ENCODE results near the gene OR5P2. TPM values are rescaled to one million over a fixed set of nuclear protein-coding genes. Genes with fewer than 3 reads are reported as not detected.
"Not testable (repeated sequence)": the region's sequence is repeated elsewhere in the genome, so short reads cannot be mapped to it uniquely, and the experiment has no call there.

Gene OR5P2
- total and polyA plus RNA-seq, 4 donors = 0.83 to 17.3 TPM; not detected in 2

GRCh38 chr11:7826324-7826723 is 29.6 kb upstream of the OR5P2 start:
- WGBS, 2 donors = 59 to 68% methylated on average over 3 of the region's 3 CpGs
- no peak for TF ChIP-seq CTCF (IDR thresholded peaks at IDR 0.05; ENCODE audit: control extremely low read depth, extremely low read depth)
- no peak for ATAC-seq (ENCODE audit: insufficient read depth, low FRiP score)

GRCh38 chr11:7820417-7820816 is 23.7 kb upstream of the OR5P2 start:
- H3K36me3 ChIP-seq (ENCODE audit: control insufficient read depth in 4 of 4, insufficient read depth in 4 of 4, low read length in 4 of 4); H3K27me3 ChIP-seq (ENCODE audit: control insufficient read depth in 3 of 3, insufficient read depth in 3 of 3, low read length in 2 of 3); H3K27ac ChIP-seq (ENCODE audit: low read depth in 1 of 2, low read length in 1 of 2); ATAC-seq (ENCODE audit: insufficient read depth, low FRiP score); H3K4me1 ChIP-seq (ENCODE audit: control insufficient read depth in 5 of 5, insufficient read depth in 5 of 5, low read length in 5 of 5); H3K9ac ChIP-seq (ENCODE audit: insufficient read depth in 1 of 2, low read length in 2 of 2); H3K4me3 ChIP-seq; H3K9me3 ChIP-seq (ENCODE audit: control insufficient read depth in 4 of 4, insufficient read depth in 3 of 4, low read length in 3 of 4); DNase-seq: not testable (repeated sequence)
- 86 to 89% methylated on average over 3 of the region's 3 CpGs for WGBS, 2 donors

More at GRCh38 chr11:7826324-7826723, 29.6 kb upstream of the OR5P2 start:
- Histone ChIP-seq H3K4me1 (ENCODE audit: control insufficient read depth in 5 of 5, insufficient read depth in 5 of 5, low read length in 5 of 5) (no peaks in the 10 kb centered on the region), H3K9me3 (ENCODE audit: control insufficient read depth in 4 of 4, insufficient read depth in 3 of 4, low read length in 3 of 4) (no peaks in the 10 kb centered on the region), H3K4me3 (no peak overlapping the region), H3K27me3 (ENCODE audit: control insufficient read depth in 3 of 3, insufficient read depth in 3 of 3, low read length in 2 of 3) (no peaks in the 10 kb centered on the region), H3K27ac (ENCODE audit: low read depth in 1 of 2, low read length in 1 of 2) (no peak overlapping the region), H3K36me3 (ENCODE audit: control insufficient read depth in 4 of 4, insufficient read depth in 4 of 4, low read length in 4 of 4) (peaks cover 0 to 1% (median 0%) of the 10 kb centered on the region in 4 donors), H3K9ac (ENCODE audit: insufficient read depth in 1 of 2, low read length in 2 of 2) (no peak overlapping the region)
- DNase-seq = no peak

- not testable (repeated sequence) for DNase-seq; ATAC-seq (ENCODE audit: insufficient read depth, low FRiP score); H3K4me1 ChIP-seq (ENCODE audit: control insufficient read depth in 5 of 5, insufficient read depth in 5 of 5, low read length in 5 of 5); H3K9ac ChIP-seq (ENCODE audit: insufficient read depth in 1 of 2, low read length in 2 of 2); H3K4me3 ChIP-seq; H3K27ac ChIP-seq (ENCODE audit: low read depth in 1 of 2, low read length in 1 of 2); H3K27me3 ChIP-seq (ENCODE audit: control insufficient read depth in 3 of 3, insufficient read depth in 3 of 3, low read length in 2 of 3); H3K9me3 ChIP-seq (ENCODE audit: control insufficient read depth in 4 of 4, insufficient read depth in 3 of 4, low read length in 3 of 4); H3K36me3 ChIP-seq (ENCODE audit: control insufficient read depth in 4 of 4, insufficient read depth in 4 of 4, low read length in 4 of 4)
- WGBS, 2 donors = 86% methylated on average over 2 of the region's 2 CpGs
Measured at GRCh38 chr11:7814897-7815296, 18.2 kb upstream of the OR5P2 start.

- H3K36me3 ChIP-seq (ENCODE audit: control insufficient read depth in 4 of 4, insufficient read depth in 4 of 4, low read length in 4 of 4); H3K9ac ChIP-seq (ENCODE audit: insufficient read depth in 1 of 2, low read length in 2 of 2); H3K4me3 ChIP-seq; H3K27ac ChIP-seq (ENCODE audit: low read depth in 1 of 2, low read length in 1 of 2); ATAC-seq (ENCODE audit: insufficient read depth, low FRiP score); H3K27me3 ChIP-seq (ENCODE audit: control insufficient read depth in 3 of 3, insufficient read depth in 3 of 3, low read length in 2 of 3); DNase-seq; H3K4me1 ChIP-seq (ENCODE audit: control insufficient read depth in 5 of 5, insufficient read depth in 5 of 5, low read length in 5 of 5): not testable (repeated sequence)
- WGBS, 2 donors = 74 to 97% methylated on average over 2 of the region's 2 CpGs
- peaks cover 0 to 17% (median 8%) of the 10 kb centered on the region in 4 donors for H3K9me3 ChIP-seq (ENCODE audit: control insufficient read depth in 4 of 4, insufficient read depth in 3 of 4, low read length in 3 of 4)
Measured at GRCh38 chr11:7810301-7810700, 13.6 kb upstream of the OR5P2 start.

GRCh38 chr11:7793233-7793632 is 3.5 kb downstream of the OR5P2 start:
- ATAC-seq (ENCODE audit: insufficient read depth, low FRiP score) = no peak

More at GRCh38 chr11:7793233-7793632, 3.5 kb downstream of the OR5P2 start:
- Histone ChIP-seq H3K9me3 (ENCODE audit: control insufficient read depth in 4 of 4, insufficient read depth in 3 of 4, low read length in 3 of 4) (peaks cover 0 to 4% (median 0%) of the 10 kb centered on the region in 4 donors), H3K36me3 (ENCODE audit: control insufficient read depth in 4 of 4, insufficient read depth in 4 of 4, low read length in 4 of 4) (no peaks in the 10 kb centered on the region), H3K27ac (ENCODE audit: low read depth in 1 of 2, low read length in 1 of 2) (no peak overlapping the region), H3K4me3 (no peak overlapping the region), H3K27me3 (ENCODE audit: control insufficient read depth in 3 of 3, insufficient read depth in 3 of 3, low read length in 2 of 3) (no peaks in the 10 kb centered on the region), H3K4me1 (ENCODE audit: control insufficient read depth in 5 of 5, insufficient read depth in 5 of 5, low read length in 5 of 5) (no peaks in the 10 kb centered on the region), H3K9ac (ENCODE audit: insufficient read depth in 1 of 2, low read length in 2 of 2) (no peak overlapping the region)
- TF ChIP-seq CTCF (IDR thresholded peaks at IDR 0.05; ENCODE audit: control extremely low read depth, extremely low read depth) = no peak
- DNase-seq = no peak
- 39 to 52% methylated on average over 1 of the region's 1 CpG for WGBS, 2 donors

Data from lung (tissue), 12 donors.